Gastroesophageal sphincter (tissue), 3 donors: ENCODE results near the gene MUC5AC.

ENCODE experiments used
- CTCF ChIP-seq, 4 experiments: fragments of 200-600 bp in 2 of 4; fragments of 450-650 bp in 2 of 4; sonication (generic) in 1 of 4; IDR thresholded peaks; one replicate each; pipeline ENCODE4 v1.5.1; 2017 to 2019; ENCODE audit warnings: antibody characterized with exemption in 4 of 4, mild to moderate bottlenecking in 2 of 4, moderate library complexity in 2 of 4
- EP300 ChIP-seq: sonication (generic); formaldehyde crosslinking; IDR thresholded peaks from one replicate; pipeline ENCODE4 v1.6.1; 2017; ENCODE audit warnings: antibody characterized with exemption, mild to moderate bottlenecking
- POLR2A ChIP-seq, 2 donors: fragments of 450-650 bp; IDR thresholded peaks; one replicate each; pipeline ENCODE4 v1.6.1; 2017; ENCODE audit warnings: antibody characterized with exemption in 2 of 2, mild to moderate bottlenecking in 2 of 2, moderate library complexity in 1 of 2
- POLR2AphosphoS5 ChIP-seq: sonication (generic); formaldehyde crosslinking; IDR thresholded peaks from one replicate; pipeline ENCODE4 v1.6.1; 2017; ENCODE audit warnings: antibody characterized with exemption

GRCh38 chr11:1207401-1208143, 49.8 kb downstream of the MUC5AC start:
- TF ChIP-seq POLR2A (IDR thresholded peaks at IDR 0.05) (no peak), EP300 (no peak), CTCF (IDR thresholded peaks at IDR 0.05) (no peak), POLR2AphosphoS5 (no peak)
